ENCODE measurements around the gene SON. TPM values are rescaled to one million over a fixed set of nuclear protein-coding genes. Genes with fewer than 3 reads are reported as not detected.

The SON gene
- total RNA-seq, 2 experiments from 2014 or later: 420 to 438 TPM

- H3K27me3 Mint-ChIP-seq: no peaks in the 10 kb centered on the region
- no peaks in the 10 kb centered on the region for H3K9me3 Mint-ChIP-seq
- Histone ChIP-seq H3K4me1 (ENCODE audit: insufficient read depth, low read length) (no peaks in the 10 kb centered on the region), H3K27ac (ENCODE audit: low read depth in 1 of 2, low read length in 2 of 2) (no peak overlapping the region), H3K36me3 (ENCODE audit: insufficient read depth, low read length) (peaks cover 51% of the 10 kb centered on the region), H3K27me3 (ENCODE audit: control insufficient read depth in 1 of 2, insufficient read depth in 2 of 2, low read length in 2 of 2) (no peaks in the 10 kb centered on the region), H3K9me3 (ENCODE audit: control insufficient read depth in 1 of 2, insufficient read depth in 1 of 2, low read length in 2 of 2) (no peaks in the 10 kb centered on the region), H3K4me3 (ENCODE audit: low read length) (no peak overlapping the region)
- H3K27ac Mint-ChIP-seq: no peak overlapping the region
- ATAC-seq (ENCODE audit: poor library complexity): no peak
- TF ChIP-seq, protein P1, sequence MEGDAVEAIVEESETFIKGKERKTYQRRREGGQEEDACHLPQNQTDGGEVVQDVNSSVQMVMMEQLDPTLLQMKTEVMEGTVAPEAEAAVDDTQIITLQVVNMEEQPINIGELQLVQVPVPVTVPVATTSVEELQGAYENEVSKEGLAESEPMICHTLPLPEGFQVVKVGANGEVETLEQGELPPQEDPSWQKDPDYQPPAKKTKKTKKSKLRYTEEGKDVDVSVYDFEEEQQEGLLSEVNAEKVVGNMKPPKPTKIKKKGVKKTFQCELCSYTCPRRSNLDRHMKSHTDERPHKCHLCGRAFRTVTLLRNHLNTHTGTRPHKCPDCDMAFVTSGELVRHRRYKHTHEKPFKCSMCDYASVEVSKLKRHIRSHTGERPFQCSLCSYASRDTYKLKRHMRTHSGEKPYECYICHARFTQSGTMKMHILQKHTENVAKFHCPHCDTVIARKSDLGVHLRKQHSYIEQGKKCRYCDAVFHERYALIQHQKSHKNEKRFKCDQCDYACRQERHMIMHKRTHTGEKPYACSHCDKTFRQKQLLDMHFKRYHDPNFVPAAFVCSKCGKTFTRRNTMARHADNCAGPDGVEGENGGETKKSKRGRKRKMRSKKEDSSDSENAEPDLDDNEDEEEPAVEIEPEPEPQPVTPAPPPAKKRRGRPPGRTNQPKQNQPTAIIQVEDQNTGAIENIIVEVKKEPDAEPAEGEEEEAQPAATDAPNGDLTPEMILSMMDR (IDR thresholded peaks at IDR 0.05): no peak
- H3K4me1 Mint-ChIP-seq (ENCODE audit: low read depth): no peaks in the 10 kb centered on the region
- POLR2A ChIA-PET: no interaction called here
- peaks cover 68% of the 10 kb centered on the region for H3K36me3 Mint-ChIP-seq (ENCODE audit: low read depth)
- no peak for DNase-seq
- no peak overlapping the region for H3K4me3 Mint-ChIP-seq
- intact Hi-C loops (cut with DNase I, micrococcal nuclease): no loop called here
- CTCF ChIA-PET: no interaction called here
These were observed 19.9 kb upstream of the SON start for GRCh38 chr21:33522953-33523349.

DNA sequence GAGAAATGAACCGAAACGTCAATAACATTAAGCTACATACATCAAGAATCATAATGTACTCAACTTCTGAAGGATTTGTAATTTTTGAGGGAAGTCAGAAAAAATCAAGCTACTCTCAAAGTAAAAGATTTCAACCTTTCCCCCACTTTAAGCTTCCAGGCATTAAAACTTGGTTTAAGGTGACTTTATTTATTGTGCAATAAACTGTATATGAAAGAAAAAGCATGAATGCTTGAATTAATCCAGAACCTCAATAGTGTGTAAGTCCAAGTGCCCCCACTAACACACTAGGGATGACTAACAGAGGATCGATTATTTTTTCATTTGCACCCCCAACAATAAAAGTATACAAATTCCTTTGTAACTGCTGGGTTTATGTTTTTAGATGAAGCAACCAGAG is 11.8 kb upstream of the SON start:
- DNase-seq (no peak), ATAC-seq (ENCODE audit: poor library complexity) (no peak)
- Mint-ChIP-seq H3K27me3 (no peaks in the 10 kb centered on the region), H3K4me1 (ENCODE audit: low read depth) (no peaks in the 10 kb centered on the region), H3K36me3 (ENCODE audit: low read depth) (peaks cover 93% of the 10 kb centered on the region), H3K9me3 (no peaks in the 10 kb centered on the region), H3K27ac (no peak overlapping the region), H3K4me3 (no peak overlapping the region)
- Histone ChIP-seq H3K27me3 (ENCODE audit: control insufficient read depth in 1 of 2, insufficient read depth in 2 of 2, low read length in 2 of 2) (no peaks in the 10 kb centered on the region), H3K9me3 (ENCODE audit: control insufficient read depth in 1 of 2, insufficient read depth in 1 of 2, low read length in 2 of 2) (no peaks in the 10 kb centered on the region), H3K4me3 (ENCODE audit: low read length) (no peak overlapping the region), H3K4me1 (ENCODE audit: insufficient read depth, low read length) (no peaks in the 10 kb centered on the region), H3K27ac (ENCODE audit: low read depth in 1 of 2, low read length in 2 of 2) (no peak overlapping the region), H3K36me3 (ENCODE audit: insufficient read depth, low read length) (peaks cover 88% of the 10 kb centered on the region)
- POLR2A ChIA-PET: interaction anchor here (1.0 kb wide), 1 partner anchor 11 kb away, joined by 4 read pairs; the partner anchor contains the start of gene GART
- TF ChIP-seq, protein P1 (IDR thresholded peaks at IDR 0.05): no peak
- intact Hi-C loops (cut with DNase I, micrococcal nuclease): no loop called here
- CTCF ChIA-PET: interaction anchor here (1.7 kb wide), 1 partner anchor 75 kb away, joined by 7 read pairs; no protein-coding TSS in a partner anchor

GRCh38 chr21:33537212-33537611 is 5.6 kb upstream of the SON start:
- intact Hi-C loops (cut with DNase I, micrococcal nuclease): no loop called here
- Mint-ChIP-seq H3K4me3 (peak overlapping the region; percentile 4), H3K9me3 (no peaks in the 10 kb centered on the region), H3K4me1 (ENCODE audit: low read depth) (peaks cover 20% of the 10 kb centered on the region), H3K36me3 (ENCODE audit: low read depth) (peaks cover 74% of the 10 kb centered on the region), H3K27ac (peak overlapping the region; percentile 4), H3K27me3 (no peaks in the 10 kb centered on the region)
- Histone ChIP-seq H3K27me3 (ENCODE audit: control insufficient read depth in 1 of 2, insufficient read depth in 2 of 2, low read length in 2 of 2) (no peaks in the 10 kb centered on the region), H3K36me3 (ENCODE audit: insufficient read depth, low read length) (peaks cover 68% of the 10 kb centered on the region), H3K9me3 (ENCODE audit: control insufficient read depth in 1 of 2, insufficient read depth in 1 of 2, low read length in 2 of 2) (no peaks in the 10 kb centered on the region), H3K4me3 (ENCODE audit: low read length) (no peak overlapping the region), H3K4me1 (ENCODE audit: insufficient read depth, low read length) (peaks cover 8% of the 10 kb centered on the region), H3K27ac (ENCODE audit: low read depth in 1 of 2, low read length in 2 of 2) (no peak overlapping the region)
- ATAC-seq (ENCODE audit: poor library complexity) (no peak), DNase-seq (no peak)
- ChIA-PET CTCF (no interaction called here), POLR2A (no interaction called here)
- TF ChIP-seq, protein P1 (IDR thresholded peaks at IDR 0.05): no peak
